HepG2 (cell line): ENCODE measurements around the gene ACAP3. TPM values are rescaled to one million over a fixed set of nuclear protein-coding genes. Genes with fewer than 3 reads are reported as not detected.

Source experiments
- ATAC-seq: fragments of 200-7000 bp; cut with Tn5 transposase; 3 replicates; pipeline ENCODE4 v1.9.1; 2020; ENCODE audit warnings: mild to moderate bottlenecking, moderate library complexity
- BruUV-seq: library from RNA; stranded (reverse); fragments of 400-500 nt; replicated peaks from 2 replicates; lab custom pipeline; 2021; lab: Mats Ljungman, UMichigan
- CTCF ChIA-PET: fragments of 300-600 bp; formaldehyde crosslinking; extraction: SDS; loops from one replicate; lab custom pipeline; 2021; ENCODE audit warnings: low total read pairs, inconsistent platforms, low intra/inter-chr PET ratio; lab: Yijun Ruan, JAX
- POLR2A ChIA-PET: fragments of 350-600 bp; sonication (Branson Sonifier 250); formaldehyde crosslinking; loops from one replicate; lab custom pipeline; 2020; ENCODE audit warnings: antibody characterized with exemption, inconsistent platforms; lab: Yijun Ruan, JAX
- DNase-seq: peaks from one replicate; pipeline ENCODE4 v3.0.0-alpha.2; 2015; ENCODE audit warnings: low spot score
- FAIRE-seq: peaks from 3 replicates; lab custom pipeline; 2011; peaks lifted over from hg19 to GRCh38; lab: Jason Lieb, UNC
- H2AFZ ChIP-seq: one replicate; pipeline ENCODE4 v1.6.1; 2011; ENCODE audit warnings: low read length, inconsistent platforms
- H3K27ac ChIP-seq: fragments of 300-600 bp; 3 replicates; pipeline ENCODE4 v1.8.0; 2011; ENCODE audit warnings: mixed run types, mild to moderate bottlenecking, mixed read lengths, low read length, inconsistent platforms; ENCODE audit not compliant: insufficient read depth; ENCODE audit errors: extremely low read length
- H3K27me3 ChIP-seq, 2 experiments: fragments of 200-600 bp in 1 of 2; 2 replicates in 1 of 2; 3 replicates in 1 of 2; pipeline versions ENCODE4 v1.6.0 to v1.8.0; 2011; ENCODE audit warnings: low read length in 2 of 2, mild to moderate bottlenecking in 2 of 2, moderate library complexity in 2 of 2, inconsistent platforms in 1 of 2; ENCODE audit not compliant: insufficient read depth in 2 of 2, control insufficient read depth in 1 of 2
- H3K36me3 ChIP-seq, 2 experiments: fragments of 200-600 bp in 1 of 2; replicated peaks in 1 of 2; 2 replicates in 1 of 2; 3 replicates in 1 of 2; pipeline versions ENCODE4 v1.5.1 to v1.8.0; 2011; ENCODE audit warnings: low read length in 2 of 2, inconsistent platforms in 1 of 2; ENCODE audit not compliant: insufficient read depth in 2 of 2, control insufficient read depth in 1 of 2
- H3K4me1 ChIP-seq: 2 replicates; pipeline ENCODE4 v1.5.1; 2012; ENCODE audit warnings: low read length, inconsistent platforms; ENCODE audit not compliant: insufficient read depth
- H3K4me2 ChIP-seq: 2 replicates; pipeline ENCODE4 v1.6.0; 2011; ENCODE audit warnings: low read depth, low read length, inconsistent platforms
- H3K4me3 ChIP-seq, 3 experiments: fragments of 200-600 bp in 1 of 3; sonication (generic), shearing (Covaris generic) in 1 of 3; replicated peaks in 1 of 3; 2 replicates each; pipeline ENCODE4 v1.5.1; 2011 to 2016; ENCODE audit warnings: low read length in 3 of 3, inconsistent platforms in 2 of 3, low read depth in 2 of 3, mild to moderate bottlenecking in 2 of 3, control low read depth in 1 of 3, mixed read lengths in 1 of 3; ENCODE audit not compliant: insufficient read depth in 1 of 3
- H3K79me2 ChIP-seq: one replicate; pipeline ENCODE4 v1.6.1; 2011; ENCODE audit warnings: low read length, inconsistent platforms; ENCODE audit not compliant: insufficient read depth
- H3K9ac ChIP-seq: 2 replicates; pipeline ENCODE4 v1.6.0; 2011; ENCODE audit warnings: mild to moderate bottlenecking, low read depth, low read length, inconsistent platforms; ENCODE audit not compliant: insufficient read depth
- H3K9me3 ChIP-seq: 2 replicates; pipeline ENCODE4 v1.5.1; 2012; ENCODE audit warnings: mild to moderate bottlenecking, low read length
- H4K20me1 ChIP-seq: 2 replicates; pipeline ENCODE4 v1.6.0; 2011; ENCODE audit warnings: inconsistent platforms, mild to moderate bottlenecking, low read length, moderate library complexity; ENCODE audit not compliant: insufficient read depth
- BCLAF1 ChIP-seq: fragments of 450-650 bp; IDR thresholded peaks from 2 replicates; pipeline ENCODE4 v1.6.1; 2017; ENCODE audit warnings: mild to moderate bottlenecking
- BORCS8-MEF2B ChIP-seq: sonication (generic); formaldehyde crosslinking; IDR thresholded peaks from 2 replicates; pipeline ENCODE4 v1.8.0; 2022; ENCODE audit warnings: mild to moderate bottlenecking, missing genetic modification reagents
- CEBPB ChIP-seq: IDR thresholded peaks from 2 replicates; pipeline ENCODE4 v1.6.1; 2011; ENCODE audit warnings: low read depth, low read length, improper control_type of control experiment, borderline replicate concordance
- SALL1 ChIP-seq: sonication (generic); formaldehyde crosslinking; IDR thresholded peaks from 2 replicates; pipeline ENCODE4 v1.8.0; 2022; ENCODE audit warnings: mild to moderate bottlenecking, missing genetic modification reagents
- ZBTB49 ChIP-seq: sonication (generic); formaldehyde crosslinking; IDR thresholded peaks from 2 replicates; pipeline ENCODE4 v1.4.0; 2020; ENCODE audit warnings: missing genetic modification reagents, borderline replicate concordance
- ZNF609 ChIP-seq: sonication (generic); formaldehyde crosslinking; IDR thresholded peaks from 2 replicates; pipeline ENCODE4 v1.4.0; 2020; ENCODE audit warnings: mild to moderate bottlenecking, missing genetic modification reagents, borderline replicate concordance
- WGBS: methylation state at CpG from one replicate; pipeline ENCODE4 v1.1.6; 2017; ENCODE audit warnings: low lambda C conversion rate; 5-methylcytosine and 5-hydroxymethylcytosine counted together
- in situ Hi-C: cut with HindIII; loops from 2 replicates; pipeline ENCODE4 v1.10.0; 2017; ENCODE audit warnings: low pct_unique_long_range_greater_than_20kb; ENCODE audit not compliant: extremely low pct_ligation_motif_present
- intact Hi-C: fragments of 100-400 bp; cut with micrococcal nuclease; formaldehyde crosslinking; loops from one replicate; pipeline ENCODE4 v1.10.0; 2022; ENCODE audit not compliant: unreplicated experiment
- polyA plus RNA-seq, 8 experiments: library from polyadenylated mRNA; depleted of rRNA in 3 of 8; stranded (reverse) in 7 of 8; unstranded in 1 of 8; fragments of >200 nt; fragmentation: Illumina TruSeq in 4 of 8; extraction: Trizol in 4 of 8; gene quantifications; 2 replicates each; pipeline versions ENCODE4 v1.2.1 to v1.2.3, GENCODE V29; 2011 to 2016; ENCODE audit warnings: low read depth in 4 of 8, missing spikeins in 1 of 8, mixed read lengths in 1 of 8; ENCODE audit not compliant: insufficient read depth in 1 of 8
- total RNA-seq, 5 experiments: library from RNA; depleted of rRNA; stranded (reverse); fragments of >200 nt; fragmentation: Illumina TruSeq; extraction: Trizol; gene quantifications; 2 replicates each; pipeline ENCODE4 v1.2.3, GENCODE V29; 2016; ENCODE audit warnings: low read depth in 1 of 5

ACAP3 gene
- total and polyA plus RNA-seq, 2 of the 13 experiments (the other 11 are each of a cell fraction or from before 2014, with no cell fraction given), result 29.4 to 50.8 TPM

- TF ChIP-seq CEBPB, result no peak
- TF ChIP-seq, all 625 proteins: peak for 47
Observed at GRCh38 chr1:1331068-1331965, 23.6 kb upstream of the ACAP3 start, which contains the start of gene TAS1R3 (continued).

GRCh38 chr1:1330366-1331067, 22.8 kb upstream of the ACAP3 start:
- Histone ChIP-seq H3K36me3 (peaks cover 0 to 3% of the 10 kb centered on the region in 2 experiments; a peak in 1 of 5 replicates), H3K27ac (no peak overlapping the region), H3K4me3 (peak overlapping the region; percentile 13 to 58 (median 47); a peak in 4 of 6 replicates), H3K4me1 (peaks cover 34% of the 10 kb centered on the region), H3K79me2 (peaks cover 9% of the 10 kb centered on the region), H3K4me2 (peak overlapping the region; percentile 87), H4K20me1 (peaks cover 7% of the 10 kb centered on the region; the same call in 1 of the 2 replicates), H3K27me3 (0 out of 5 replicates have a peak, but pooled peaks cover 0 to 4% of the 10 kb centered on the region in 2 experiments), H2AFZ (no peak overlapping the region), H3K9ac (peak overlapping the region; percentile 56), H3K9me3 (no peaks in the 10 kb centered on the region)
- CTCF ChIA-PET, result no interaction called here
- POLR2A ChIA-PET, result interaction anchor here (1.1 to 1.8 kb wide), 3 partner anchors 17 to 101 kb away, joined by 3 to 6 read pairs (median 5); no protein-coding TSS in a partner anchor
- FAIRE-seq (no peak), ATAC-seq (peak; percentile 34), DNase-seq (no peak)
- no CpG with 5 or more reads among the region's 15 CpGs for WGBS
- intact Hi-C loops (no loop called here), in situ Hi-C loops (no loop called here)
- no TSS peak for BruUV-seq
- no peak for TF ChIP-seq BCLAF1
- TF ChIP-seq SALL1 (CRISPR knock-in tag), result peak; percentile 17; the same call in 1 of the 2 replicates
- 0 out of 2 replicates have a peak, but pooled peaks have one; percentile 36 for TF ChIP-seq BORCS8-MEF2B
- no peak for TF ChIP-seq ZBTB49 (CRISPR knock-in tag)
- 0 out of 2 replicates have a peak, but pooled peaks have one; percentile 7 for TF ChIP-seq ZNF609 (CRISPR knock-in tag)
